HG03558 (cell line): ENCODE data around the gene IL19.

ENCODE experiments used
- ATAC-seq: cut with Tn5 transposase; IDR thresholded peaks from one replicate; pipeline ENCODE4 v1.9.1; 2021; ENCODE audit warnings: moderate number of reproducible peaks; ENCODE audit not compliant: unreplicated experiment; ENCODE audit errors: extremely low read depth

IL19 gene

DNA sequence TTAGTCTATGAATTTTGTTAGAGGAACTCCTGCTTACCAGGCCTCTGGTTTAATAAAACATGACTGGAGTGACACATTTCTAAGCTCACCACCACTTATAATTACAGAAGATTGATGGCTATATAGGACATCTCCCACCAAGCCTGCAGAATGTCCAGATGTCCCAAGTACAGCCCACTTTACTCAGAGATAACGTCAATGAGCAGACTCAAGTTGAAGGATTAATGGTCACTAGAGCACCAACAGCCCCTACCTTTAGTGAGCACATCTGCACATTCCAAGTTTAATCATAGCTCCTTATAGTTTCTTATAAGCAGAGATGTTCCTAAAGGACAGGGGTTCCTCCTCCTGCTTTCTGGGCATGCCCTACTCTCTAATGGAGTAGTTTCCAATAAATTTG lies 57.5 kb downstream of the IL19 start:
- ATAC-seq = no peak

- no peak for ATAC-seq
Measured at GRCh38 chr1:206828765-206829164, 58.2 kb downstream of the IL19 start.

GRCh38 chr1:206829282-206829681 lies 58.7 kb downstream of the IL19 start:
- ATAC-seq = no peak

DNA sequence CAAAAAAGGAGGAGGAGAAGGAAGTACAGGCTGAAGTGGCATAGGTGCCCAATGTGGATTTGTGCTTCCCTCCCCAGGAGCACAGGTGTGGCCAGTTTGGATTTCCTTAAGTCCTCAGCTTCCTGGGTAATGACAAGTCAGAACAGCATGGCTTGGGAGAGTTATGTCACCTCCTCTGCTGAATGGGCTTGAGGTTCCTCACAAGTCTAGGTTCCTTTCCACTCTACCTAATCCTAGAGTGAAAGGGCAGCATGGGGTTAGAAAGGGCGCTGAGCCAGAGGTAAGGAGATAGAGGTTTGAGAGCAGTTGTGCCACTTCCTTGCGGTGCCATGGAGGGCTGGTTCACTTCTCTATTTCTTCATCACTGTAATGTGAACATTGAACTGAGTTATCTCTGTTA lies 59.3 kb downstream of the IL19 start:
- ATAC-seq = no peak

DNA sequence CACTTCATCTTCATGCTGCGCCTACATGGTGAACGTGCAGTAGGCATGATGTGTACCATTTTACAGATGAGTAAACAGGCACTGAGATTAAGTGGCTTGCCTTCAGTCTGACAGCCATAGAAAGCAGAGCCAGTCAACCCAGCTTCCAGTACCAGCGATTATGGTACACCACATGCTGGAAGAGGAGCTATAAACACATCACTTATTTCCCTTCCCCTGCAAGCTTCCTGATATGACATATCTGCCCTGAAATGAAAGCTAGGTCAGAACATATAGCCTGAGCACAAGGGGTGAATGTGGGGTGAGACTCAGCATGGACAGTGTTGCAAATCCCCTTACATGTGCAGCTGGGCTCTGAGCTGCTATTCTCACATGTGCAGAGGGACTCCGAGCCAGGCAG lies 61.1 kb downstream of the IL19 start:
- ATAC-seq = no peak

- ATAC-seq = no peak
Measured at GRCh38 chr1:206832352-206832880, 61.8 kb downstream of the IL19 start.

DNA sequence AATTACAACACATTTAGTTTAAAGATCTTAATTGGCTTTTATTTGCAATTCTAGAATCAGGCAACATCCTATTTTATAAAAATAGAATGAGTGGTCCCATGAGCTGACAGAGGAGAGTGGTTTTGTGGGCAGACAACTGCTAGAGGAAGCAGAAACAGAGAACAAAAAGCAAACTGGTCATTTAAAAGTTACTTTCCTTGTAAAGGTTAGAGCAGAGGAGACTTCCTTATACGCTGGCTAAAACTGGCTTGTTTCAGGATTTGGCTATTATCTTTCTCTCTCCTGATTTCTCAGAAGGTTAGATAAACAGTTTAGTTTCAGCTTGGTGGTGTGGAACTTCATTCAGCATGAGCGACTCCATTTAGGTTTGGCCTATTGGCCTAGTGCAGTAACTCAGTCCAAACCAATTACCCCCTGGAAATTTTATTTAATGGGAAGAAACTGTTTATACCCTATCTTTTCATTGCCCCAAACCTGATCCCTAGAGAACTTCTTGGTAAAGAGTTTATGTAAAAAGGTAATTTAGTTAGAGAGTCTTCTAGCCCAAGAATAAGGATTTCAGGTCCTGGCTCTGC lies 62.6 kb downstream of the IL19 start:
- no peak for ATAC-seq

- no peak for ATAC-seq
Measured at GRCh38 chr1:206833801-206834200, 63.2 kb downstream of the IL19 start.

DNA sequence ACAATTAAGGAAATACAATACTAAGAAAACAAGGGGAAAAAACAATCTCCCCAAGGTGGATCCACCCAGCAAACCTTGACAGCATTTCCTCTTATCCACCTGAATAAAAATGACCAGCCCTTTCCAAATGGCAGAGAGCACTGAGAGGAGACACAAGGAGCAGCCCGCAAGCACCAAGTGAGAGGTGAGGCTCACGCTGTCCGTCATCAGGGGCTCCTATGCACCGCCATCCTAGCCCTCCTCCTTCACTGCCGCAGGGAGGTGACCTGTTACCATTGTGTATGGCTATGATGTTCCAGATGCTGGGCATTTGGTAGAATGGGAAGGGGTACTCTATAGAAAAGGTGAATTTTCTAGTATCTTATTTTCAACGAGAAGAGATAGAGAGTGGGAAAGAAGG lies 63.6 kb downstream of the IL19 start:
- no peak for ATAC-seq

DNA sequence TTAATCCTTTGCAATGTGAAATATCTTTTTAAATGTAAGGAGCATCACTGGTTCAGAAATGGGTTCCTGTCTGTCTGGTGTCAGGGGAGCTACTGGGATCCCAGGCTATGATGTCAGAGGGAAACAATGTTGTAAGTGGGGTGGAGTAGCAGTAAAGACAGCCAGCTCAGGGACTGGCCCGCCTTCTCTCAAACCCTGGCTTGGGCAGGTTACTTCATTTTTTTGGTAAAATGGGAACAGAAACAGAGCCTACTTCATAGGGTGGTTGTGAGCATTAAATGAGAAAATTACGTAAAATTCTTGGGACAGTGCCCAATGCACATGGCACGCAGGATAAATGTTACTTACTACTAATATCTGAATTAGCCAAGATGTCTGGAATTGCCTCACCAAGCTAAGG lies 64.1 kb downstream of the IL19 start:
- ATAC-seq = no peak

- no peak for ATAC-seq
Measured at GRCh38 chr1:206835186-206835585, 64.6 kb downstream of the IL19 start.

DNA sequence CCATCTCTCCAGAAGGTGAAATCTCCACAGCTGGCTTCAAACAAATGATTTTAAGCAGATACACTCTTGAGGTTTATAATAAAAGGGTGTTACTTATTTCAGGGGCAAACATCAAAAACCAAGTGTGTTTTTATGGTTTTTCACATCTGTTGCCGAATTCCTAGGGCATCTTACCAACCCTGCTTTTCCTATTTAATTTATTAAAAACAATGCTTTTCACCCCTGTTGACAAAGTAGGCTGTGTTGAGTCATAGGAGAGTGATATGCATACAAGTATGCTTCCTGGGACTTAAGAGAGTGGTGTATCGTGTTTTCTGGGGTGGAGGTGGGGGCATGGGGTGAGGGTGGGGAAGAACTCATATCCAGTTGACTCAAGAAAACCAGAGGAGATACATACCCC lies 65.5 kb downstream of the IL19 start:
- ATAC-seq = no peak

DNA sequence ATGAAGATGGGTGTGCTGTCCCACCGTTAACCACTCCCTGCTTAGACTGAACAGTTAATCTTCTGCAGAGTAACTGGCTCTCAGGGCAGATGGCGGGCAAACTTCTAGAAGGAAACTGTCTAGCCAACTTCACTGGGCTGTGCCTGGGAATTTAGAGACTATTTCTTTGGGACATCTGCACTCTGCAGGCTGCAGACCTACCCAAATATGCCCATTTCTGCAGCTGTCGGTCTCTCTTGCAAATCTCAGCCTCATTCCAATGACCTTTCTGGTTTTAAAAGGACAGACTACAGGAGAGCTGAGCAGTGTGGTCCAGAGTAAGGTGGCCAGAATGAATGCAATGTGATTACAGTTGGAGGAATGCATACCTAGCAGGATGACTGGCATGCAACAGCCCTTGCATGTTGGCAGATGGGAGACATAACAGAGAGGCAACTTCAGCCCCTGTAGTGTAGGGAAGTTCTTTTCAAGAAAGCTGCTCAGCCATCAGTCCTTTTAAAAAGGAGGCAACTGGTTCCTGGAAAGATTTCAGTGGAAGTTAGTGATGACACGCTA lies 68.5 kb downstream of the IL19 start:
- ATAC-seq = no peak

DNA sequence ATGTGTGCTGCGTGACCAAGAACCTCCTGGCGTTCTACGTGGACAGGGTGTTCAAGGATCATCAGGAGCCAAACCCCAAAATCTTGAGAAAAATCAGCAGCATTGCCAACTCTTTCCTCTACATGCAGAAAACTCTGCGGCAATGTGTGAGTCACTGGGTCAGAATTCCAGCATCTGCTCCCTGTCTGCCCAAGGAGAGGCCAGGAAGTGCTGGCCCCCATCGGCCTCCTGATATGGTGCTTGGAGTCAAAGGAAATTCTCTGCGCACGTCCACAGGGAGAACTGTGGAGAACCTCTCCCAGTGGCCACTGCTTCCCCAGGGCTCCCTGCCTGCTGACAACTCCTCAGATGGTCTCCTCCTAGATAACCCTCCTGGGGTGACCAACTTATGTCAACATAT lies 69.3 kb downstream of the IL19 start:
- no peak for ATAC-seq

GRCh38 chr1:206841609-206842323 lies 71.2 kb downstream of the IL19 start:
- no peak for ATAC-seq

DNA sequence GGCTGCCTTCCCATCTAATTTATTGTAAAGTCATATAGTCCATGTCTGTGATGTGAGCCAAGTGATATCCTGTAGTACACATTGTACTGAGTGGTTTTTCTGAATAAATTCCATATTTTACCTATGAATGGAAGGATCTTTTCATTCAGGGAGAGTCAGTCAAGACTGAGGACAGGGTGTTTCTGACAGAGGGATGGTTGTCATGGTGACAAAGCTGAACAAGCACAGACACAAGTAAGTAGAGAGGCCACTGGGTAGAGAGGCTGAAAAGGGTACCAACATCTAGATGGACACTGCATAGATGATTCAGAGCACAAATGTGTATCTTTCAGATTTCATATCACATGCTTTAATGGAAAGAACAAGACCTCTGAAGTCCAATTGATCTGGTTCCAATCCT lies 72.3 kb downstream of the IL19 start:
- no peak for ATAC-seq

- ATAC-seq = no peak
Measured at GRCh38 chr1:206843626-206844025, 73.1 kb downstream of the IL19 start.

DNA sequence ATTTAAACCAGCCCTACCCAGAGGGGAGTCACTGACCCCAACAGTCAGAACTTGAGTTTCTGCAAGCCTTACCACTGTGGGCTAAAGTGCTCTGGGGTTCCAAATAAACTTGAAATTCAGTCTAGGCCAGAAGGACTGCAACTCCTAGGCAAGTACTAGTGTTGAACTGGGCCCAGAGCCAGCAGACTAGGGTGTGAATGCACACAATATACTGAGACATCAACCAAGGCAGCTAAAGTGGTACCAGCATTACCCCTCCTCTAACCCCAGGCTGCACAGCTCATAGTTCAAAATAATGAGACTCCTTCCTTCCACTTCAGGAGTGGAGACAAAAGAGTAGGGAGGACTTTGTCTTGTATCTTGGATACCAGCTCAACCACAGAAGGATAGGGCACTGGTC lies 75.9 kb downstream of the IL19 start:
- no peak for ATAC-seq

DNA sequence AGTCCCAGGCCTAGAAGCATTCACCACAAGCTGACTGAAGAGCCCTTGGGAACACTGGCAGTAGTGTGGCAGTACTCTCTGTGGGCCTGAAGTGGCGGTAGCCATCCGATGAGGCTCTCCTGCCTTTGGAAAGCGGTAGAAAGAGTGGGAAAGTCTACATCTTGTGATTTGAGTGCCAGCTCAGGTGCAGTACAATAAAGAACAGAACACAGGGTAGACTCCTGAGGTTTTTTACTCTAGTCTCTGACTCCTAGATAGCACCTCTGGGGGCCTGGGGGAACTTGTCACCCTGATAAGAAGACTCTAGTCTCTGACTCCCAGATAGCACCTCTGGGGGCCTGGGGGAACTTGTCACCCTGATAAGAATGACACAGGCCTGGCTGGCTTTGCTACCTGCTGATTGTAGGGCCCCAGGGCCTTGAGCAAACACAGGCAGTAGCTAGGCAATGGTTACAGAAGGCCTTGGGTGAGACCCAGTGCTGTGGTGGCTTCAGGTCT lies 76.8 kb downstream of the IL19 start:
- ATAC-seq = no peak

GRCh38 chr1:206847946-206848345 lies 77.4 kb downstream of the IL19 start:
- no peak for ATAC-seq

- no peak for ATAC-seq
Measured at GRCh38 chr1:206850401-206850800, 79.8 kb downstream of the IL19 start.
